ENCODE data around the gene BRINP2.

The BRINP2 gene

GRCh38 chr1:177273141-177273540 is 102.4 kb downstream of the BRINP2 start:
- peak in 1 of 3 experiments; percentile 4 for DNase-seq

- no peak for DNase-seq
Observed at GRCh38 chr1:177274687-177275211, 104.0 kb downstream of the BRINP2 start.

- no peak for DNase-seq
Observed at GRCh38 chr1:177275736-177276135, 105.0 kb downstream of the BRINP2 start.

GRCh38 chr1:177278626-177279390 is 108.0 kb downstream of the BRINP2 start:
- DNase-seq, result no peak

GRCh38 chr1:177281901-177282300 is 111.1 kb downstream of the BRINP2 start:
- DNase-seq, result no peak

GRCh38 chr1:177282976-177283375 is 112.2 kb downstream of the BRINP2 start:
- no peak for DNase-seq

GRCh38 chr1:177283380-177283779 is 112.6 kb downstream of the BRINP2 start:
- DNase-seq, result no peak

GRCh38 chr1:177286396-177286795 is 115.6 kb downstream of the BRINP2 start:
- no peak for DNase-seq

- DNase-seq, result no peak
Observed at GRCh38 chr1:177287270-177287669, 116.5 kb downstream of the BRINP2 start.

- no peak for DNase-seq
Observed at GRCh38 chr1:177287994-177288393, 117.2 kb downstream of the BRINP2 start.

GRCh38 chr1:177289532-177289931 is 118.8 kb downstream of the BRINP2 start:
- DNase-seq, result no peak

GRCh38 chr1:177300431-177300830 is 129.7 kb downstream of the BRINP2 start:
- DNase-seq, result no peak

GRCh38 chr1:177301425-177302124 is 130.8 kb downstream of the BRINP2 start:
- DNase-seq, result no peak

- DNase-seq, result peak in 2 of 3 experiments; percentile 31 to 45
Observed at GRCh38 chr1:177302357-177303044, 131.7 kb downstream of the BRINP2 start.

- no peak for DNase-seq
Observed at GRCh38 chr1:177305040-177306018, 134.6 kb downstream of the BRINP2 start.

- no peak for DNase-seq
Observed at GRCh38 chr1:177306019-177306415, 135.3 kb downstream of the BRINP2 start.

- no peak for DNase-seq
Observed at GRCh38 chr1:177306981-177307380, 136.2 kb downstream of the BRINP2 start.

- DNase-seq, result no peak
Observed at GRCh38 chr1:177307771-177308170, 137.0 kb downstream of the BRINP2 start.

- DNase-seq, result no peak
Observed at GRCh38 chr1:177309880-177310279, 139.1 kb downstream of the BRINP2 start.

GRCh38 chr1:177310326-177310725 is 139.6 kb downstream of the BRINP2 start:
- DNase-seq, result no peak

- no peak for DNase-seq
Observed at GRCh38 chr1:177311111-177311510, 140.4 kb downstream of the BRINP2 start.

- DNase-seq, result no peak
Observed at GRCh38 chr1:177311586-177311985, 140.8 kb downstream of the BRINP2 start.
